K562 (cell line): ENCODE results near the gene GJC2. TPM values are rescaled to one million over a fixed set of nuclear protein-coding genes. Genes with fewer than 3 reads are reported as not detected.
A peak's percentile ranks its signal among the peaks of the same experiment; 100 is the strongest.

Experiments used
- CTCF ChIP-seq, 3 experiments: IDR thresholded peaks in 2 of 3; conservative IDR thresholded peaks in 1 of 3; 2 replicates each; pipeline ENCODE4 v1.5.1; 2011 to 2012; ENCODE audit warnings: low read length in 3 of 3, mild to moderate bottlenecking in 3 of 3, control low read depth in 2 of 3, improper control_type of control experiment in 1 of 3, inconsistent platforms in 1 of 3, low read depth in 1 of 3, mixed read lengths in 1 of 3, moderate library complexity in 1 of 3; ENCODE audit not compliant: insufficient read depth in 2 of 3
- MCM5 ChIP-seq: fragments of 450-650 bp; IDR thresholded peaks from 2 replicates; pipeline ENCODE4 v1.6.1; 2016; ENCODE audit warnings: low read depth
- MCM7 ChIP-seq, 2 experiments: fragments of 450-650 bp; IDR thresholded peaks; 2 replicates each; pipeline ENCODE4 v1.6.1; 2016 to 2018
- NR1H2 ChIP-seq: sonication (generic); formaldehyde crosslinking; IDR thresholded peaks from 2 replicates; pipeline ENCODE4 v1.4.0; 2020; ENCODE audit warnings: mild to moderate bottlenecking, missing genetic modification reagents
- PHB ChIP-seq: fragments of 250-450 bp; sonication (Bioruptor Pico); IDR thresholded peaks from 2 replicates; pipeline ENCODE4 v1.5.0; 2021
- POLR2B ChIP-seq: fragments of 450-650 bp; IDR thresholded peaks from 2 replicates; pipeline ENCODE4 v1.6.1; 2018; ENCODE audit warnings: low read depth; ENCODE audit not compliant: partially characterized antibody
- SIRT6 ChIP-seq: IDR thresholded peaks from one replicate; pipeline ENCODE4 v1.6.1; 2012; ENCODE audit warnings: low read depth, mild to moderate bottlenecking, control low read depth, inconsistent platforms, low read length, moderate library complexity
- SMARCB1 ChIP-seq: IDR thresholded peaks from 2 replicates; pipeline ENCODE4 v1.6.1; 2011; ENCODE audit warnings: improper control_type of control experiment, low read depth; ENCODE audit not compliant: insufficient read length
- THRAP3 ChIP-seq: fragments of 450-650 bp; IDR thresholded peaks from 2 replicates; pipeline ENCODE4 v1.6.1; 2016; ENCODE audit warnings: mild to moderate bottlenecking, inconsistent platforms, borderline replicate concordance
- USF2 ChIP-seq: sonication (generic); formaldehyde crosslinking; IDR thresholded peaks from 2 replicates; pipeline ENCODE4 v1.5.0; 2020; ENCODE audit warnings: missing genetic modification reagents
- ZBTB7A ChIP-seq: IDR thresholded peaks from 2 replicates; pipeline ENCODE4 v1.6.1; 2011; ENCODE audit warnings: low read depth, mild to moderate bottlenecking, low read length, moderate library complexity, borderline replicate concordance; ENCODE audit not compliant: control insufficient read depth
- polyA plus RNA-seq, 8 experiments: library from polyadenylated mRNA; depleted of rRNA in 4 of 8; stranded (reverse) in 5 of 8; unstranded in 3 of 8; fragments of >200 nt; fragmentation: Nextera tagmentation in 2 of 8; fragmentation: Illumina TruSeq in 1 of 8; extraction: Ambion mirVana in 2 of 8; extraction: Trizol in 1 of 8; gene quantifications; 2 replicates each; pipeline versions ENCODE4 v1.2.1 to v1.2.3, GENCODE V29; 2011 to 2014; ENCODE audit warnings: inconsistent platforms in 1 of 8, missing spikeins in 1 of 8
- total RNA-seq, 7 experiments: library from RNA; depleted of rRNA in 6 of 7; stranded (reverse); fragments of >200 nt in 6 of 7; fragmentation: Illumina TruSeq in 2 of 7; extraction: Trizol in 2 of 7; gene quantifications; 2 replicates each; pipeline versions ENCODE4 v1.2.1 to v1.2.3, GENCODE V29; 2011 to 2021; ENCODE audit warnings: low replicate concordance in 1 of 7
- TF ChIP-seq, protein P1 (sequence below): fragments of 250-450 bp; sonication (Bioruptor Pico); IDR thresholded peaks from 2 replicates; pipeline ENCODE4 v1.8.0; 2021; ENCODE audit warnings: borderline replicate concordance, mild to moderate bottlenecking, moderate library complexity; ENCODE audit not compliant: poor library complexity, severe bottlenecking
- TF ChIP-seq, protein P2 (sequence below), 2 experiments: fragments of 450-650 bp; conservative IDR thresholded peaks; 2 replicates each; pipeline ENCODE4 v1.6.1; 2017; ENCODE audit warnings: mild to moderate bottlenecking in 2 of 2, moderate library complexity in 2 of 2
- TF ChIP-seq, protein P3 (sequence below), 2 experiments: IDR thresholded peaks; 2 replicates each; pipeline ENCODE4 v1.6.1; 2012; ENCODE audit warnings: improper control_type of control experiment in 2 of 2, low read depth in 2 of 2, low read length in 2 of 2, borderline replicate concordance in 1 of 2
- TF ChIP-seq, protein P4 (sequence below): fragments of 450-650 bp; IDR thresholded peaks from 2 replicates; pipeline ENCODE4 v1.6.1; 2016; ENCODE audit warnings: antibody characterized with exemption
- TF ChIP-seq, protein P5 (sequence below): fragments of 450-650 bp; formaldehyde crosslinking; IDR thresholded peaks from 2 replicates; pipeline ENCODE4 v1.4.0; 2022; ENCODE audit warnings: missing genetic modification characterization

GJC2 gene
- total and polyA plus RNA-seq, 9 of the 15 experiments (the other 6 are each of a cell fraction or from before 2014, with no cell fraction given), result 0.03 to 0.62 (median 0.11) TPM; not detected in 2

- TF ChIP-seq CTCF (IDR thresholded peaks at IDR 0.05 in 2 of 3, conservative IDR thresholded peaks at IDR 0.05 in 1 of 3; ENCODE audit: insufficient read depth in 2 of 3, low read depth in 1 of 3, low read length in 3 of 3) (peak; percentile 49 to 80 (median 54)), USF2 (CRISPR knock-in tag) (no peak), NR1H2 (peak; percentile 14; the same call in 1 of the 2 replicates), ZBTB7A (peak; percentile 71), SIRT6 (no peak), MCM7 (IDR thresholded peaks at IDR 0.05) (no peak), MCM5 (no peak), THRAP3 (no peak), POLR2B (peak; percentile 81), PHB (CRISPR knock-in tag) (0 out of 2 replicates have a peak, but pooled peaks have one; percentile 8), SMARCB1 (no peak)
- TF ChIP-seq, protein P1, sequence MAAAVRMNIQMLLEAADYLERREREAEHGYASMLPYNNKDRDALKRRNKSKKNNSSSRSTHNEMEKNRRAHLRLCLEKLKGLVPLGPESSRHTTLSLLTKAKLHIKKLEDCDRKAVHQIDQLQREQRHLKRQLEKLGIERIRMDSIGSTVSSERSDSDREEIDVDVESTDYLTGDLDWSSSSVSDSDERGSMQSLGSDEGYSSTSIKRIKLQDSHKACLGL (CRISPR knock-in tag), result peak; percentile 63
- TF ChIP-seq, protein P2, sequence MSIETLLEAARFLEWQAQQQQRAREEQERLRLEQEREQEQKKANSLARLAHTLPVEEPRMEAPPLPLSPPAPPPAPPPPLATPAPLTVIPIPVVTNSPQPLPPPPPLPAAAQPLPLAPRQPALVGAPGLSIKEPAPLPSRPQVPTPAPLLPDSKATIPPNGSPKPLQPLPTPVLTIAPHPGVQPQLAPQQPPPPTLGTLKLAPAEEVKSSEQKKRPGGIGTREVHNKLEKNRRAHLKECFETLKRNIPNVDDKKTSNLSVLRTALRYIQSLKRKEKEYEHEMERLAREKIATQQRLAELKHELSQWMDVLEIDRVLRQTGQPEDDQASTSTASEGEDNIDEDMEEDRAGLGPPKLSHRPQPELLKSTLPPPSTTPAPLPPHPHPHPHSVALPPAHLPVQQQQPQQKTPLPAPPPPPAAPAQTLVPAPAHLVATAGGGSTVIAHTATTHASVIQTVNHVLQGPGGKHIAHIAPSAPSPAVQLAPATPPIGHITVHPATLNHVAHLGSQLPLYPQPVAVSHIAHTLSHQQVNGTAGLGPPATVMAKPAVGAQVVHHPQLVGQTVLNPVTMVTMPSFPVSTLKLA (conservative IDR thresholded peaks at IDR 0.05), result peak; percentile 87 to 92
- TF ChIP-seq, protein P3, sequence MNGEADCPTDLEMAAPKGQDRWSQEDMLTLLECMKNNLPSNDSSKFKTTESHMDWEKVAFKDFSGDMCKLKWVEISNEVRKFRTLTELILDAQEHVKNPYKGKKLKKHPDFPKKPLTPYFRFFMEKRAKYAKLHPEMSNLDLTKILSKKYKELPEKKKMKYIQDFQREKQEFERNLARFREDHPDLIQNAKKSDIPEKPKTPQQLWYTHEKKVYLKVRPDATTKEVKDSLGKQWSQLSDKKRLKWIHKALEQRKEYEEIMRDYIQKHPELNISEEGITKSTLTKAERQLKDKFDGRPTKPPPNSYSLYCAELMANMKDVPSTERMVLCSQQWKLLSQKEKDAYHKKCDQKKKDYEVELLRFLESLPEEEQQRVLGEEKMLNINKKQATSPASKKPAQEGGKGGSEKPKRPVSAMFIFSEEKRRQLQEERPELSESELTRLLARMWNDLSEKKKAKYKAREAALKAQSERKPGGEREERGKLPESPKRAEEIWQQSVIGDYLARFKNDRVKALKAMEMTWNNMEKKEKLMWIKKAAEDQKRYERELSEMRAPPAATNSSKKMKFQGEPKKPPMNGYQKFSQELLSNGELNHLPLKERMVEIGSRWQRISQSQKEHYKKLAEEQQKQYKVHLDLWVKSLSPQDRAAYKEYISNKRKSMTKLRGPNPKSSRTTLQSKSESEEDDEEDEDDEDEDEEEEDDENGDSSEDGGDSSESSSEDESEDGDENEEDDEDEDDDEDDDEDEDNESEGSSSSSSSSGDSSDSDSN (IDR thresholded peaks at IDR 0.05; ENCODE audit: borderline replicate concordance in 1 of 2, low read depth in 2 of 2, low read length in 2 of 2), result peak; percentile 17 to 61; a peak in 2 of 4 replicates
- TF ChIP-seq, protein P4, sequence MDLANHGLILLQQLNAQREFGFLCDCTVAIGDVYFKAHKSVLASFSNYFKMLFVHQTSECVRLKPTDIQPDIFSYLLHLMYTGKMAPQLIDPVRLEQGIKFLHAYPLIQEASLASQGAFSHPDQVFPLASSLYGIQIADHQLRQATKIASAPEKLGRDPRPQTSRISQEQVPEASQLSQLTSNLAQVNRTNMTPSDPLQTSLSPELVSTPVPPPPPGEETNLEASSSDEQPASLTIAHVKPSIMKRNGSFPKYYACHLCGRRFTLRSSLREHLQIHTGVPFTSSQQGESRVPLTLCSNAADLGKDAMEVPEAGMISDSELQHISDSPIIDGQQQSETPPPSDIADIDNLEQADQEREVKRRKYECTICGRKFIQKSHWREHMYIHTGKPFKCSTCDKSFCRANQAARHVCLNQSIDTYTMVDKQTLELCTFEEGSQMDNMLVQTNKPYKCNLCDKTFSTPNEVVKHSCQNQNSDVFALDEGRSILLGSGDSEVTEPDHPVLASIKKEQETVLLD, result no peak; the same call in 1 of the 2 replicates
- TF ChIP-seq, protein P5, sequence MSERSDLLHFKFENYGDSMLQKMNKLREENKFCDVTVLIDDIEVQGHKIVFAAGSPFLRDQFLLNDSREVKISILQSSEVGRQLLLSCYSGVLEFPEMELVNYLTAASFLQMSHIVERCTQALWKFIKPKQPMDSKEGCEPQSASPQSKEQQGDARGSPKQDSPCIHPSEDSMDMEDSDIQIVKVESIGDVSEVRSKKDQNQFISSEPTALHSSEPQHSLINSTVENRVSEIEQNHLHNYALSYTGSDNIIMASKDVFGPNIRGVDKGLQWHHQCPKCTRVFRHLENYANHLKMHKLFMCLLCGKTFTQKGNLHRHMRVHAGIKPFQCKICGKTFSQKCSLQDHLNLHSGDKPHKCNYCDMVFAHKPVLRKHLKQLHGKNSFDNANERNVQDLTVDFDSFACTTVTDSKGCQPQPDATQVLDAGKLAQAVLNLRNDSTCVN (CRISPR knock-in tag), result no peak
Observed at GRCh38 chr1:228139931-228140723, 9.6 kb upstream of the GJC2 start, which contains the start of gene GUK1 (continued).
